Prostate gland (tissue), 2 donors: ENCODE results near the gene APLP2. TPM values are rescaled to one million over a fixed set of nuclear protein-coding genes. Genes with fewer than 3 reads are reported as not detected.

ENCODE experiments used
- DNase-seq: peaks from one replicate; pipeline ENCODE4 v3.0.0-alpha.2; 2019; ENCODE audit warnings: low spot score
- H3K27ac ChIP-seq, 2 donors: fragments of 200-600 bp; sonication (generic); 2 replicates each; pipeline ENCODE4 v1.5.1; 2017 to 2019
- H3K27me3 ChIP-seq: fragments of 200-600 bp; sonication (generic); replicated peaks from 2 replicates; pipeline ENCODE4 v1.5.1; 2019; ENCODE audit not compliant: insufficient read depth
- H3K36me3 ChIP-seq, 2 donors: fragments of 200-600 bp; sonication (generic); 1 replicate in 1 of 2; 2 replicates in 1 of 2; pipeline versions ENCODE4 v1.5.1 to v1.8.1; 2017 to 2019
- H3K4me1 ChIP-seq: fragments of 200-600 bp; sonication (generic); replicated peaks from 2 replicates; pipeline ENCODE4 v1.5.1; 2019
- H3K4me3 ChIP-seq, 2 donors: fragments of 200-600 bp; sonication (generic); 2 replicates each; pipeline ENCODE4 v1.5.1; 2017 to 2019
- H3K9me3 ChIP-seq: fragments of 200-600 bp; sonication (generic); 2 replicates; pipeline ENCODE4 v1.5.1; 2017
- POLR2A ChIP-seq: fragments of 450-650 bp; IDR thresholded peaks from one replicate; pipeline ENCODE4 v1.6.1; 2016; ENCODE audit warnings: antibody characterized with exemption, mild to moderate bottlenecking
- POLR2AphosphoS5 ChIP-seq: sonication (generic); formaldehyde crosslinking; IDR thresholded peaks from one replicate; pipeline ENCODE4 v1.6.1; 2017; ENCODE audit warnings: antibody characterized with exemption
- WGBS: methylation state at CpG from one replicate; pipeline ENCODE4 v1.1.5; 2018; 5-methylcytosine and 5-hydroxymethylcytosine counted together
- intact Hi-C: fragments of 100-400 bp; cut with DNase I; formaldehyde crosslinking; loops from one replicate; pipeline ENCODE4 v1.14.2; 2022
- total RNA-seq, 2 donors: library from RNA; depleted of rRNA; stranded (reverse); fragments of >200 nt; gene quantifications; one replicate each; pipeline ENCODE4 v1.1.0, GENCODE V29; 2016
- TF ChIP-seq, protein P1 (sequence below), 4 experiments: fragments of 200-600 bp in 2 of 4; fragments of 450-650 bp in 2 of 4; sonication (generic) in 2 of 4; IDR thresholded peaks; 1 replicate in 3 of 4; 2 replicates in 1 of 4; pipeline ENCODE4 v1.5.1; 2016 to 2019; ENCODE audit warnings: antibody characterized with exemption in 4 of 4, mild to moderate bottlenecking in 2 of 4, moderate library complexity in 2 of 4

The APLP2 gene
- total RNA-seq, 2 donors from 2014 or later, result 222 to 434 TPM

DNA sequence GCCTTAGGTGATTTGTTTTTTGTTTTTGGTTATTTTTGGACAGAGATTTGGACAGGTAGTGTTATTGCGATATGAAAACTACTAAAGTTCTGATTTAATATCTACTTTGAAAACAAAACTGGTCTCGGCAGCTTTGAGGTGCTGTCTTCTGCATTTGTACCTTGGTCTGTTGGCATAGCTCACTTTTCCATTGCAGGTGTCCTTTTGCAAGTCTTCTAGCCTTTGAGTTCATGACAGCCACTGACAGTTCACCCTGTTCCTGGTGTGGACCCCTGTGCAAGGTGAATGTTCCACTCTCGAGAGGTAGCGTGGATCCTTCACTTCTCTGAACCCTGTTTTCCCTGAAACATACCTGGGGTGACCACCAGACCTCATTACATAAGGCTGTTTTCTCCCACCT is 45.0 kb downstream of the APLP2 start:
- TF ChIP-seq POLR2A (no peak), POLR2AphosphoS5 (no peak)
- TF ChIP-seq, protein P1, sequence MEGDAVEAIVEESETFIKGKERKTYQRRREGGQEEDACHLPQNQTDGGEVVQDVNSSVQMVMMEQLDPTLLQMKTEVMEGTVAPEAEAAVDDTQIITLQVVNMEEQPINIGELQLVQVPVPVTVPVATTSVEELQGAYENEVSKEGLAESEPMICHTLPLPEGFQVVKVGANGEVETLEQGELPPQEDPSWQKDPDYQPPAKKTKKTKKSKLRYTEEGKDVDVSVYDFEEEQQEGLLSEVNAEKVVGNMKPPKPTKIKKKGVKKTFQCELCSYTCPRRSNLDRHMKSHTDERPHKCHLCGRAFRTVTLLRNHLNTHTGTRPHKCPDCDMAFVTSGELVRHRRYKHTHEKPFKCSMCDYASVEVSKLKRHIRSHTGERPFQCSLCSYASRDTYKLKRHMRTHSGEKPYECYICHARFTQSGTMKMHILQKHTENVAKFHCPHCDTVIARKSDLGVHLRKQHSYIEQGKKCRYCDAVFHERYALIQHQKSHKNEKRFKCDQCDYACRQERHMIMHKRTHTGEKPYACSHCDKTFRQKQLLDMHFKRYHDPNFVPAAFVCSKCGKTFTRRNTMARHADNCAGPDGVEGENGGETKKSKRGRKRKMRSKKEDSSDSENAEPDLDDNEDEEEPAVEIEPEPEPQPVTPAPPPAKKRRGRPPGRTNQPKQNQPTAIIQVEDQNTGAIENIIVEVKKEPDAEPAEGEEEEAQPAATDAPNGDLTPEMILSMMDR (IDR thresholded peaks at IDR 0.05), result no peak
- Histone ChIP-seq H3K27ac (no peak overlapping the region), H3K27me3 (no peaks in the 10 kb centered on the region), H3K36me3 (no peaks in the 10 kb centered on the region), H3K4me3 (no peak overlapping the region), H3K9me3 (no peaks in the 10 kb centered on the region), H3K4me1 (no peaks in the 10 kb centered on the region)
- intact Hi-C loops, result no loop called here
- WGBS, result 90% methylated on average over 4 of the region's 4 CpGs
- no peak for DNase-seq

DNA sequence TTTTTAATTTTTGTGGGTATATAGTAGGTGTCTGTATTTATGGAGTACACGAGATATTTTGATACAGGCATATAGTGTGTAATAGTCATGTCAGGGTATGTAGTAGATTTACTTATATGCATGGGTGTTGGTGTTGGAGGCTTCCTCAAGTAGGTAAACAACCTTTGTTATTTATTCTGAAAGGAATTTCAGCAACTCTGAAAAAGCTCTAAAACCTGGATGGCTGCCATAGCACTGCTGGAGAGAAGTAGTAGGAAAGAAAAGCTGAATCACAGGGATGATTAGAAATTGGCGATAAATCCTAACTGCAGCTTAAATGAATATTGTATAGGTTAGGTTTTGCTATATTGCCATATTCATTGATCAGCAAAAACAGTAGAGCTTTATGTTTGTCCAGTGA is 45.5 kb downstream of the APLP2 start:
- Histone ChIP-seq H3K4me1 (no peaks in the 10 kb centered on the region), H3K36me3 (no peaks in the 10 kb centered on the region), H3K27me3 (no peaks in the 10 kb centered on the region), H3K27ac (no peak overlapping the region), H3K9me3 (no peaks in the 10 kb centered on the region), H3K4me3 (no peak overlapping the region)
- TF ChIP-seq, protein P1 (IDR thresholded peaks at IDR 0.05), result no peak
- no peak for TF ChIP-seq POLR2AphosphoS5
- no peak for TF ChIP-seq POLR2A
- DNase-seq, result no peak
- WGBS, result 72% methylated on average over 2 of the region's 2 CpGs
- intact Hi-C loops, result no loop called here

DNA sequence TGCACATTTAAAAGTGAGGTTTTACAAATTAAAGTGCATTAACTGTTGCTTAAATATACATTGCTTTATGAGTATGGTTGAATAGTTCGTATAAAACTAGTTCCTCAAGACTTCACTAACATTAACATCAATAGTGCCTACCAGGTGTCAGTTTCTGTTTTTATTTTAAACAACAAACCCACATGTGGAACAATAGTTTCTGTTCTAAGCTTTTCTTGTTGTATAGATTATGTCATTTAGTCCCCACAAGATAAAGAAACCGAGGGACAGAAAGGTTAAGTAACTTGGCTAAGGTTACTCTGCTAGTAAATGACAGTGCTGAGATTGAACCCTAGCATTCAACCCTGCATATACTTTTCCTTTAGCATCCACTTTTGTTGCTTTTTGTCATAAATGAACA is 48.5 kb downstream of the APLP2 start:
- H3K27me3 ChIP-seq, result no peaks in the 10 kb centered on the region
- H3K27ac ChIP-seq, result no peak overlapping the region
- H3K9me3 ChIP-seq, result no peaks in the 10 kb centered on the region
- H3K36me3 ChIP-seq, result no peaks in the 10 kb centered on the region
- H3K4me3 ChIP-seq, result no peak overlapping the region
- intact Hi-C loops, result no loop called here
- no peak for DNase-seq
- TF ChIP-seq POLR2AphosphoS5 (no peak), POLR2A (no peak)
- TF ChIP-seq, protein P1 (IDR thresholded peaks at IDR 0.05), result no peak
- H3K4me1 ChIP-seq, result no peaks in the 10 kb centered on the region
- 78% methylated on average over 2 of the region's 2 CpGs for WGBS

DNA sequence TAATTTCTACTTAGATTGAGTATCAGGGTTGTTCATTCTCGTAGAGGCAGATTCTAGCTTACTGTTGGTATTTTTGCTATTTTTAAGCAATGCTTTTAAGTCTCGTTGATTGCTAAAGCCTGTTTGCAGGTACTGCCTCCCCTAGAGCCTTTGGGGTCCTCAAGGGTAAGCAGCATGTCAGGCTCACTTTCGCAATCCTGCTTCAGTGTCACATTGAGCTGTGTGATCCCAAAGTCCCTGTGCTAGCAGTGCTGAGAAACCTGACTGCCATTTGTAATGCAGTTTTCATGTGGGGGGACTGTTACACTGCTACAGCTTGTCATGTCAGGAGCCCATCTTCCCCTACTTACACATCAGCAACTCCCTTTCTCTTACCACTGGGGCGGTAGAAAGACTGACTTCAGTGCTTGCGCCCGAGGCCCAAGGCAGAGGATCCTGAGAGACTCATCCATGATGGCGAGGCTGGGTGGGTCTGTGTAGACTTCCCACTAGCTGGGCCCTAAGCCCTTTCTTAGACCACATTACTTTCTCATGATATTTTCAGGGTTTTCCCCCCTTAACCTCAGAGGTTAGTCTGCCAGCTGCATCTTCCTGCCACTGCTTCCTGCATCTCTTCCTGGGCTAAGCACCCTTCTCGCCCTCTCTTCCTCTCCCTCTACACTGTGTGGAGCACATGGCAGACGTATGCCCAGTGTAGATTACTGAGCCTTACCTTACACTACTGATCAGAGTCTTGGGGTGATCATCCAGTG is 49.1 kb downstream of the APLP2 start:
- H3K27ac ChIP-seq, result no peak overlapping the region
- H3K9me3 ChIP-seq, result no peaks in the 10 kb centered on the region
- no peak overlapping the region for H3K4me3 ChIP-seq
- WGBS, result 91% methylated on average over 9 of the region's 9 CpGs
- intact Hi-C loops, result no loop called here
- DNase-seq, result no peak
- no peak for TF ChIP-seq POLR2AphosphoS5
- TF ChIP-seq, protein P1 (IDR thresholded peaks at IDR 0.05), result no peak
- TF ChIP-seq POLR2A, result no peak
- H3K4me1 ChIP-seq, result no peaks in the 10 kb centered on the region
- no peaks in the 10 kb centered on the region for H3K36me3 ChIP-seq
- no peaks in the 10 kb centered on the region for H3K27me3 ChIP-seq

DNA sequence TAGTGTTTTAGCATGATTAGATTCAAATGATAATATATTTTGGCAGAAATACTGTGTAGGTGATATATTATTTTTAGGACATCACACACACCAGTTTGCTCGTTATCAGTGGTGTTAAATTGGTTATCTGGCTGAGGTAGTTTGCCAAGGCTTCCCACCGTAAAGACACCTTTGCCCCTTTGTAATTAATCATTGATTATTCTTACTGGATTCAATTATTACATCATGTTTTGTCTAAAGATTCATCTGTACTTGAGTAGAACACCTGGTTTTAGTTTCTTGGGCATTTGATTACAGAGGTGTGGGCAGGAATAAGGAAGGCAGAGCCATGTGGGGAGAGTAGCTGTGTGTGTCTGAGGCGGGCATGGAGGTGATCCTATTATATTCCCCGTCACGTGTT is 50.4 kb downstream of the APLP2 start:
- no peaks in the 10 kb centered on the region for H3K4me1 ChIP-seq
- no peak overlapping the region for H3K4me3 ChIP-seq
- no peak for DNase-seq
- peaks cover 0 to 2% of the 10 kb centered on the region in 2 donors for H3K36me3 ChIP-seq
- intact Hi-C loops, result loop anchor here (5.0 to 10.0 kb wide), 2 partner anchors 45 to 118 kb away; partner anchors contain the start of gene PRDM10
- no peak overlapping the region for H3K27ac ChIP-seq
- H3K9me3 ChIP-seq, result no peaks in the 10 kb centered on the region
- H3K27me3 ChIP-seq, result no peaks in the 10 kb centered on the region
- TF ChIP-seq POLR2AphosphoS5 (no peak), POLR2A (no peak)
- TF ChIP-seq, protein P1 (IDR thresholded peaks at IDR 0.05), result no peak
- 87% methylated on average over 5 of the region's 5 CpGs for WGBS
